Measurements from ENCODE around the gene TRIM74. TPM values are rescaled to one million over a fixed set of nuclear protein-coding genes. Genes with fewer than 3 reads are reported as not detected.
"Not testable (repeated sequence)": the region's sequence is repeated elsewhere in the genome, so short reads cannot be mapped to it uniquely, and the experiment has no call there.

Gene TRIM74
- total and polyA plus RNA-seq, 2 experiments from 2014 or later: not detected

- not testable (repeated sequence) for H3K36me3 ChIP-seq (ENCODE audit: insufficient read depth); H3K4me1 Mint-ChIP-seq; H3K79me2 ChIP-seq (replicated peaks; ENCODE audit: insufficient read depth); H3K9me2 ChIP-seq (ENCODE audit: insufficient read depth); H3K27ac Mint-ChIP-seq; H3F3A ChIP-seq (replicated peaks; ENCODE audit: low read depth); H3K36me3 Mint-ChIP-seq (ENCODE audit: low read depth); H2AFZ ChIP-seq; H3K27me3 ChIP-seq (ENCODE audit: insufficient read depth); H4K20me1 ChIP-seq (replicated peaks; ENCODE audit: insufficient read depth); H3K27ac ChIP-seq (ENCODE audit: low read depth); H3K27me3 Mint-ChIP-seq (ENCODE audit: insufficient read depth, low read depth, poor library complexity); H3K4me3 ChIP-seq; H3K4me1 ChIP-seq (ENCODE audit: insufficient read depth); DNase-seq (ENCODE audit: low spot score); H3K9me3 Mint-ChIP-seq; H3K4me2 ChIP-seq; H3K4me3 Mint-ChIP-seq
- ATAC-seq: peak; percentile 16; the same call in 2 of the 3 replicates
Observed at GRCh38 chr7:72974781-72975180, 5.5 kb upstream of the TRIM74 start.

GRCh38 chr7:72971505-72971904, 2.2 kb upstream of the TRIM74 start:
- ATAC-seq: not testable (repeated sequence)

DNA sequence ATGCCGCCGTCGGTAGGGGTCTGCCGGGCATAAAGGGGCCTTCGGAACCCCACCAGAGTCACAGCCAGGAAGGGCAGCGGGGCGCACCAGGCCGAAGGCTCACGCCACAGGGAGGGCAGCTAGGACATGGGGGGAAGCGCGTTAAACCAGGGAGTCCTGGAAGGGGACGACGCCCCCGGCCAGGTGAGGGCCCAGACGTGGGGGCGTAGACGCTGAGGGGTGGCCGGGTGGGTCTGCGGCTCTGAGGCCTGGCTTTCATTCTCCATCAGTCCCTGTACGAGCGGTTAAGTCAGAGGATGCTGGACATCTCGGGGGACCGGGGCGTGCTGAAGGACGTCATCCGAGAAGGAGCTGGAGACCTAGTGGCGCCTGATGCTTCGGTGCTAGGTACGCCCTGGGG, 422 bp upstream of the TRIM74 start:
- not testable (repeated sequence) for H3K4me2 ChIP-seq; DNase-seq (ENCODE audit: low spot score); H4K20me1 ChIP-seq (replicated peaks; ENCODE audit: insufficient read depth); H3F3A ChIP-seq (replicated peaks; ENCODE audit: low read depth); ATAC-seq; H3K4me1 Mint-ChIP-seq; H3K4me1 ChIP-seq (ENCODE audit: insufficient read depth); H3K27ac ChIP-seq (ENCODE audit: low read depth); H3K27me3 ChIP-seq (ENCODE audit: insufficient read depth); H3K79me2 ChIP-seq (replicated peaks; ENCODE audit: insufficient read depth); H3K27me3 Mint-ChIP-seq (ENCODE audit: insufficient read depth, low read depth, poor library complexity); H3K36me3 ChIP-seq (ENCODE audit: insufficient read depth); H3K36me3 Mint-ChIP-seq (ENCODE audit: low read depth); H3K9me2 ChIP-seq (ENCODE audit: insufficient read depth); H3K4me3 ChIP-seq; H3K27ac Mint-ChIP-seq; H3K4me3 Mint-ChIP-seq; H2AFZ ChIP-seq; H3K9me3 Mint-ChIP-seq

More at GRCh38 chr7:72971505-72971904, 2.2 kb upstream of the TRIM74 start:
- H3K27ac ChIP-seq (ENCODE audit: low read depth); H3K27me3 Mint-ChIP-seq (ENCODE audit: insufficient read depth, low read depth, poor library complexity); H3K4me1 ChIP-seq (ENCODE audit: insufficient read depth); H3K27me3 ChIP-seq (ENCODE audit: insufficient read depth); H3K79me2 ChIP-seq (replicated peaks; ENCODE audit: insufficient read depth); H3K9me3 Mint-ChIP-seq; H3K4me2 ChIP-seq; H4K20me1 ChIP-seq (replicated peaks; ENCODE audit: insufficient read depth); H3K9me2 ChIP-seq (ENCODE audit: insufficient read depth); H3K4me3 ChIP-seq; H3K36me3 ChIP-seq (ENCODE audit: insufficient read depth); H3K4me3 Mint-ChIP-seq; H3K4me1 Mint-ChIP-seq; H3F3A ChIP-seq (replicated peaks; ENCODE audit: low read depth); H3K27ac Mint-ChIP-seq; H2AFZ ChIP-seq; DNase-seq (ENCODE audit: low spot score); H3K36me3 Mint-ChIP-seq (ENCODE audit: low read depth): not testable (repeated sequence)

- H3K27ac Mint-ChIP-seq; H2AFZ ChIP-seq; H4K20me1 ChIP-seq (replicated peaks; ENCODE audit: insufficient read depth); H3F3A ChIP-seq (replicated peaks; ENCODE audit: low read depth); H3K4me1 ChIP-seq (ENCODE audit: insufficient read depth); H3K36me3 Mint-ChIP-seq (ENCODE audit: low read depth); H3K36me3 ChIP-seq (ENCODE audit: insufficient read depth); H3K4me3 ChIP-seq; H3K27me3 Mint-ChIP-seq (ENCODE audit: insufficient read depth, low read depth, poor library complexity); H3K4me3 Mint-ChIP-seq; H3K4me1 Mint-ChIP-seq; H3K9me2 ChIP-seq (ENCODE audit: insufficient read depth); H3K9me3 Mint-ChIP-seq; H3K4me2 ChIP-seq; H3K27me3 ChIP-seq (ENCODE audit: insufficient read depth); H3K27ac ChIP-seq (ENCODE audit: low read depth); H3K79me2 ChIP-seq (replicated peaks; ENCODE audit: insufficient read depth); ATAC-seq; DNase-seq (ENCODE audit: low spot score): not testable (repeated sequence)
Observed at GRCh38 chr7:72966892-72967291, 2.4 kb downstream of the TRIM74 start.

DNA sequence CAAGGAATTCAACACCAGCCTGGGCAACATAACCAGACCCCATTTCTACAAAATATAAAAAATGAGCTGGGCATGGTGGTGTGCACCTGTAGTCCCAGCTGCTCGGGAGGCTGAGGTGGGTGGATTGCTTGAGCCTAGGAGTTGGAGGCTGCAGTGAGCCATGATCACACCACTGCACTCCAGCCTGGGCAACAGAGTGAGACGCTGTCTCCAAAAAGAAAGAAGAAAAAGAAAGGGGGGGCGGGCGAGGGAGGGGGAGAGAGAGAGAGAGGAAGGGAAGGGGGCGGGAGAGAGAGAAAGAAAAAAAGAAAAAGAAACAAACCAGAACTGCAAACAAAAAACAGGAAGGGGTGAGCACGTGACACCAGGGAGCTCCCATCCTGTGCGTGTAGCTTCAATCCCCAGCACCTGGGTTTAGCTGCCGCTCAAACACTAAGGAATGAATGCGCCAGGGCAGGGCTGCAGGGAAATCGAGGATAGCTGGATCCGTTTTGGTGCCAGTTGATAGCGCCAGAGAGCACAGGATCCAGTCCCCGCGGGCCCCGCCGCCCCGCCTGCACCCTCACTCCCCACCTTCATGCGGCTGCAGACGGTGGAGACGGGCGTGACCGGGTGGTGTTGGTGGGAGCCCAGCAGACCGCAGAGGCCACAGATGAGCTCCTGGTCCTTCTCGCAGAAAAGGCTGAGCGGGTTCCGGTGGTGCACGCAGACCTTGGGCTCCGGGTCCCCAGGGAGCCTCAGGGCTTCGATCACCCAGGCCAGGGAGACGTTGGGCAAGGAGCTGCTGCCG, 3.9 kb downstream of the TRIM74 start:
- H3K36me3 Mint-ChIP-seq (ENCODE audit: low read depth); H3K27me3 ChIP-seq (ENCODE audit: insufficient read depth); H3K9me3 Mint-ChIP-seq; H3K27ac Mint-ChIP-seq; H3K27ac ChIP-seq (ENCODE audit: low read depth); H3K36me3 ChIP-seq (ENCODE audit: insufficient read depth); H3K4me1 ChIP-seq (ENCODE audit: insufficient read depth); H3K27me3 Mint-ChIP-seq (ENCODE audit: insufficient read depth, low read depth, poor library complexity); H2AFZ ChIP-seq; H3K4me3 Mint-ChIP-seq; H3F3A ChIP-seq (replicated peaks; ENCODE audit: low read depth); DNase-seq (ENCODE audit: low spot score); H3K4me1 Mint-ChIP-seq; H3K4me2 ChIP-seq; H3K4me3 ChIP-seq; H3K9me2 ChIP-seq (ENCODE audit: insufficient read depth); H4K20me1 ChIP-seq (replicated peaks; ENCODE audit: insufficient read depth); H3K79me2 ChIP-seq (replicated peaks; ENCODE audit: insufficient read depth): not testable (repeated sequence)
- peak; percentile 80 for ATAC-seq

DNA sequence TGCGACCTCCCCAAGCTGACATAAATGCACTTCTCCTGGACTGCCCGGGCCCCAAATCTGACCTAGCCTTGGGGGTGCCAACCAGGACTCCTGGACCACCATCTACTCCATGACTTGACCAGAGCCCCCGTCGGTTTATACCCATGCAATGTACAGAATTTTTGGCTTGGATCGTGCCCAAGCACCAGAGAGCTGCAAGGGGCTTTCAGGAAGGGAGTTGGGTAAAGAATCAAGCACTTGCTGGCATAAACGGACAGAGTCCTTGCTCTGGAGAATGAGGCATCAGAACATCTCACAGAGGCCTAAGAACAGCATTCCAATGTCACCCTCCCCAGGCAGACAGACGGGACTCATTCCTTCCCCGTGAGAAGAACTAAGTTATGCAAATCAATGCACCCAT, 6.2 kb downstream of the TRIM74 start:
- not testable (repeated sequence) for H3F3A ChIP-seq (replicated peaks; ENCODE audit: low read depth); H3K4me2 ChIP-seq; H3K36me3 Mint-ChIP-seq (ENCODE audit: low read depth); H3K4me1 Mint-ChIP-seq; H2AFZ ChIP-seq; ATAC-seq; H3K4me1 ChIP-seq (ENCODE audit: insufficient read depth); H3K27ac ChIP-seq (ENCODE audit: low read depth); H3K27ac Mint-ChIP-seq; H4K20me1 ChIP-seq (replicated peaks; ENCODE audit: insufficient read depth); H3K9me3 Mint-ChIP-seq; H3K27me3 Mint-ChIP-seq (ENCODE audit: insufficient read depth, low read depth, poor library complexity); H3K4me3 ChIP-seq; H3K27me3 ChIP-seq (ENCODE audit: insufficient read depth); H3K4me3 Mint-ChIP-seq; H3K36me3 ChIP-seq (ENCODE audit: insufficient read depth); H3K9me2 ChIP-seq (ENCODE audit: insufficient read depth); H3K79me2 ChIP-seq (replicated peaks; ENCODE audit: insufficient read depth); DNase-seq (ENCODE audit: low spot score)

- H3F3A ChIP-seq (replicated peaks; ENCODE audit: low read depth); H3K4me2 ChIP-seq; H4K20me1 ChIP-seq (replicated peaks; ENCODE audit: insufficient read depth); H3K36me3 ChIP-seq (ENCODE audit: insufficient read depth); H3K27me3 Mint-ChIP-seq (ENCODE audit: insufficient read depth, low read depth, poor library complexity); H3K27ac ChIP-seq (ENCODE audit: low read depth); DNase-seq (ENCODE audit: low spot score); H3K9me3 Mint-ChIP-seq; H3K4me3 Mint-ChIP-seq; H3K4me1 Mint-ChIP-seq; H3K27me3 ChIP-seq (ENCODE audit: insufficient read depth); H3K79me2 ChIP-seq (replicated peaks; ENCODE audit: insufficient read depth); H3K4me1 ChIP-seq (ENCODE audit: insufficient read depth); H3K9me2 ChIP-seq (ENCODE audit: insufficient read depth); H2AFZ ChIP-seq; H3K36me3 Mint-ChIP-seq (ENCODE audit: low read depth); H3K4me3 ChIP-seq; H3K27ac Mint-ChIP-seq: not testable (repeated sequence)
- peak; percentile 3; the same call in 1 of the 3 replicates for ATAC-seq
Observed at GRCh38 chr7:72961346-72961650, 8.0 kb downstream of the TRIM74 start.

Measured in GM23338 (cell line).